H1 (cell line): ENCODE measurements around the gene PANX2. TPM values are rescaled to one million over a fixed set of nuclear protein-coding genes. Genes with fewer than 3 reads are reported as not detected.

Experiments
- CTCF ChIA-PET: fragments of 300-600 bp; sonication (Branson Sonifier 250); formaldehyde crosslinking; loops from one replicate; lab custom pipeline; 2021; ENCODE audit not compliant: partially characterized antibody; lab: Charles Lee
- POLR2A ChIA-PET: fragments of 300-600 bp; sonication (Branson Sonifier 250); formaldehyde crosslinking; loops from one replicate; lab custom pipeline; 2021; ENCODE audit warnings: inconsistent platforms; ENCODE audit not compliant: partially characterized antibody; lab: Charles Lee
- DNase-seq, 2 experiments: peaks; one replicate each; pipeline versions ENCODE4 v3.0.0 to v3.0.0-alpha.2; 2010 to 2022; ENCODE audit warnings: low spot score in 2 of 2, low read depth in 1 of 2, mixed read lengths in 1 of 2
- FAIRE-seq: peaks from 2 replicates; lab custom pipeline; 2011; peaks lifted over from hg19 to GRCh38; lab: Jason Lieb, UNC
- H2AFZ ChIP-seq: 2 replicates; pipeline ENCODE4 v1.8.1; 2012; ENCODE audit warnings: low read length, inconsistent platforms
- H2AK5ac ChIP-seq: 2 replicates; pipeline ENCODE4 v1.6.1; 2013; ENCODE audit warnings: low read depth, low read length
- H2BK120ac ChIP-seq: replicated peaks from 2 replicates; pipeline ENCODE3; 2013; ENCODE audit warnings: low read depth, low read length, inconsistent platforms
- H2BK12ac ChIP-seq: 2 replicates; pipeline ENCODE4 v1.6.1; 2013; ENCODE audit warnings: low read depth, low read length
- H2BK15ac ChIP-seq: 2 replicates; pipeline ENCODE4 v1.6.1; 2013; ENCODE audit warnings: low read length
- H2BK20ac ChIP-seq: 2 replicates; pipeline ENCODE4 v1.6.1; 2013; ENCODE audit warnings: low read length
- H2BK5ac ChIP-seq: 2 replicates; pipeline ENCODE4 v1.6.1; 2013; ENCODE audit warnings: low read depth, low read length
- H3K14ac ChIP-seq: 2 replicates; pipeline ENCODE4 v1.6.1; 2013; ENCODE audit warnings: inconsistent platforms; ENCODE audit not compliant: insufficient read length
- H3K18ac ChIP-seq: 2 replicates; pipeline ENCODE4 v1.6.1; 2013; ENCODE audit warnings: low read length; ENCODE audit errors: extremely low read depth
- H3K23ac ChIP-seq: 2 replicates; pipeline ENCODE4 v1.6.1; 2013; ENCODE audit warnings: inconsistent platforms; ENCODE audit not compliant: insufficient read length
- H3K23me2 ChIP-seq: 2 replicates; pipeline ENCODE4 v1.6.1; 2013; ENCODE audit warnings: low read depth, low read length
- H3K27ac ChIP-seq: 2 replicates; pipeline ENCODE4 v1.6.1; 2011; ENCODE audit warnings: low read depth, low read length, inconsistent platforms
- H3K27me3 ChIP-seq, 4 experiments: replicated peaks in 1 of 4; 1 replicate in 1 of 4; 2 replicates in 3 of 4; pipeline versions ENCODE4 v1.6.1 to v1.8.1; 2011 to 2013; ENCODE audit warnings: low read length in 3 of 4, mild to moderate bottlenecking in 3 of 4, inconsistent platforms in 2 of 4, mixed read lengths in 2 of 4, moderate library complexity in 1 of 4; ENCODE audit not compliant: control insufficient read depth in 3 of 4, insufficient read depth in 3 of 4; ENCODE audit errors: extremely low read depth in 1 of 4
- H3K36me3 ChIP-seq, 4 experiments: 2 replicates each; pipeline versions ENCODE4 v1.6.1 to v1.8.1; 2011 to 2013; ENCODE audit warnings: mild to moderate bottlenecking in 4 of 4, low read length in 3 of 4, moderate library complexity in 2 of 4, control low read depth in 1 of 4, inconsistent platforms in 1 of 4; ENCODE audit not compliant: insufficient read depth in 4 of 4, control insufficient read depth in 2 of 4
- H3K4ac ChIP-seq: replicated peaks from 2 replicates; pipeline ENCODE3; 2013; ENCODE audit warnings: low read length, low read depth, mixed read lengths, inconsistent platforms; ENCODE audit not compliant: insufficient read length
- H3K4me1 ChIP-seq, 4 experiments: replicated peaks in 1 of 4; 1 replicate in 1 of 4; 2 replicates in 3 of 4; pipeline versions ENCODE4 v1.6.1 to v1.8.1; 2011 to 2013; ENCODE audit warnings: low read length in 3 of 4, inconsistent platforms in 2 of 4, mixed read lengths in 1 of 4; ENCODE audit not compliant: insufficient read depth in 4 of 4, control insufficient read depth in 3 of 4
- H3K4me2 ChIP-seq, 2 experiments: 2 replicates each; pipeline versions ENCODE4 v1.6.1 to v1.8.1; 2011 to 2013; ENCODE audit warnings: low read depth in 2 of 2, low read length in 2 of 2, control low read depth in 1 of 2, inconsistent platforms in 1 of 2, mild to moderate bottlenecking in 1 of 2; ENCODE audit not compliant: insufficient read depth in 1 of 2
- H3K4me3 ChIP-seq, 4 experiments: fragments of 200-600, 300-600 bp in 1 of 4; sonication (generic), shearing (Covaris generic), sonication (Bioruptor Twin) in 1 of 4; 2 replicates each; pipeline versions ENCODE4 v1.5.1 to v1.8.1; 2011 to 2016; ENCODE audit warnings: low read length in 4 of 4, low read depth in 3 of 4, control low read depth in 2 of 4, inconsistent platforms in 2 of 4, mild to moderate bottlenecking in 2 of 4, mixed read lengths in 1 of 4, moderate library complexity in 1 of 4; ENCODE audit not compliant: insufficient read depth in 2 of 4; ENCODE audit errors: extremely low read depth in 1 of 4
- H3K56ac ChIP-seq: replicated peaks from 2 replicates; pipeline ENCODE3; 2013; ENCODE audit warnings: low read depth, mild to moderate bottlenecking, mixed read lengths, low read length, inconsistent platforms; ENCODE audit not compliant: insufficient read length
- H3K79me1 ChIP-seq: 2 replicates; pipeline ENCODE4 v1.6.1; 2013; ENCODE audit warnings: low read depth, low read length, control low read depth
- H3K79me2 ChIP-seq, 2 experiments: 2 replicates each; pipeline versions ENCODE4 v1.6.1 to v1.8.1; 2012 to 2013; ENCODE audit warnings: low read length in 2 of 2, mild to moderate bottlenecking in 2 of 2, inconsistent platforms in 1 of 2; ENCODE audit not compliant: insufficient read depth in 2 of 2, control insufficient read depth in 1 of 2
- H3K9ac ChIP-seq, 4 experiments: replicated peaks in 1 of 4; 1 replicate in 1 of 4; 2 replicates in 3 of 4; pipeline versions ENCODE4 v1.6.1 to v1.8.1; 2011 to 2013; ENCODE audit warnings: low read depth in 3 of 4, low read length in 3 of 4, control low read depth in 2 of 4, mild to moderate bottlenecking in 2 of 4, moderate library complexity in 2 of 4, inconsistent platforms in 1 of 4; ENCODE audit errors: extremely low read depth in 1 of 4
- H3K9me3 ChIP-seq, 2 experiments: 2 replicates each; pipeline versions ENCODE4 v1.6.1 to v1.8.1; 2012 to 2013; ENCODE audit warnings: mild to moderate bottlenecking in 2 of 2, moderate library complexity in 2 of 2, control low read depth in 1 of 2, inconsistent platforms in 1 of 2, low read depth in 1 of 2, low read length in 1 of 2, mixed read lengths in 1 of 2; ENCODE audit not compliant: insufficient read depth in 2 of 2
- H4K20me1 ChIP-seq, 2 experiments: replicated peaks in 1 of 2; 2 replicates each; pipeline versions ENCODE3 to v1.8.1; 2011 to 2013; ENCODE audit warnings: inconsistent platforms in 2 of 2, low read length in 2 of 2, mild to moderate bottlenecking in 1 of 2; ENCODE audit not compliant: insufficient read depth in 2 of 2, control insufficient read depth in 1 of 2
- H4K5ac ChIP-seq: 2 replicates; pipeline ENCODE4 v1.6.1; 2013; ENCODE audit warnings: low read length, low read depth, mixed read lengths, inconsistent platforms; ENCODE audit not compliant: insufficient read length
- H4K8ac ChIP-seq: 2 replicates; pipeline ENCODE4 v1.8.0; 2013; ENCODE audit warnings: mild to moderate bottlenecking, moderate library complexity, low read length, inconsistent platforms; ENCODE audit not compliant: insufficient read depth; ENCODE audit errors: extremely low read depth
- H4K91ac ChIP-seq: replicated peaks from 2 replicates; pipeline ENCODE3; 2013; ENCODE audit warnings: low read length, mixed read lengths, inconsistent platforms; ENCODE audit not compliant: insufficient read length
- ATF3 ChIP-seq: IDR thresholded peaks from 2 replicates; pipeline ENCODE4 v1.6.1; 2011; ENCODE audit warnings: low read depth, mild to moderate bottlenecking, low read length; ENCODE audit not compliant: insufficient read depth
- BCL11A ChIP-seq, 2 experiments: IDR thresholded peaks; one replicate each; pipeline ENCODE4 v1.6.1; 2011; ENCODE audit warnings: low read depth in 2 of 2, low read length in 2 of 2, mild to moderate bottlenecking in 2 of 2
- CEBPB ChIP-seq: IDR thresholded peaks from 2 replicates; pipeline ENCODE4 v1.6.1; 2012; ENCODE audit warnings: low read depth, low read length
- EGR1 ChIP-seq: IDR thresholded peaks from 2 replicates; pipeline ENCODE4 v1.6.1; 2011; ENCODE audit warnings: low read depth, low read length, borderline replicate concordance
- JUND ChIP-seq: IDR thresholded peaks from 2 replicates; pipeline ENCODE4 v1.6.1; 2011; ENCODE audit warnings: mild to moderate bottlenecking, improper control_type of control experiment, low read length
- KDM4A ChIP-seq: IDR thresholded peaks from one replicate; pipeline ENCODE4 v1.7.1; 2012; ENCODE audit warnings: low read depth, mild to moderate bottlenecking, moderate library complexity, low read length, inconsistent platforms; ENCODE audit not compliant: severe bottlenecking
- NANOG ChIP-seq: IDR thresholded peaks from 2 replicates; pipeline ENCODE4 v1.6.1; 2011; ENCODE audit warnings: low read length, low read depth, mild to moderate bottlenecking, inconsistent platforms; ENCODE audit not compliant: insufficient read depth, poor library complexity, severe bottlenecking
- RAD21 ChIP-seq, 2 experiments: IDR thresholded peaks in 1 of 2; conservative IDR thresholded peaks in 1 of 2; 2 replicates each; pipeline ENCODE4 v1.6.1; 2011; ENCODE audit warnings: low read depth in 2 of 2, low read length in 2 of 2, improper control_type of control experiment in 1 of 2, inconsistent platforms in 1 of 2, mild to moderate bottlenecking in 1 of 2, moderate library complexity in 1 of 2
- RBBP5 ChIP-seq: IDR thresholded peaks from 2 replicates; pipeline ENCODE4 v1.7.1; 2012; ENCODE audit warnings: low read depth, mild to moderate bottlenecking, inconsistent platforms, low read length, moderate library complexity, borderline replicate concordance
- SIX5 ChIP-seq: IDR thresholded peaks from 2 replicates; pipeline ENCODE4 v1.6.1; 2011; ENCODE audit warnings: mild to moderate bottlenecking, low read depth, low read length
- SP2 ChIP-seq: IDR thresholded peaks from 2 replicates; pipeline ENCODE4 v1.6.1; 2012; ENCODE audit warnings: mild to moderate bottlenecking, low read length, inconsistent platforms
- SP4 ChIP-seq: IDR thresholded peaks from 2 replicates; pipeline ENCODE4 v1.6.1; 2012; ENCODE audit warnings: low read length, inconsistent platforms
- TBP ChIP-seq: IDR thresholded peaks from 2 replicates; pipeline ENCODE4 v1.6.1; 2011; ENCODE audit warnings: low read depth, low read length, improper control_type of control experiment
- TCF12 ChIP-seq: IDR thresholded peaks from 2 replicates; pipeline ENCODE4 v1.6.1; 2011; ENCODE audit warnings: low read depth, mild to moderate bottlenecking, low read length
- YY1 ChIP-seq: IDR thresholded peaks from 2 replicates; pipeline ENCODE4 v1.6.1; 2011; ENCODE audit warnings: low read depth, mild to moderate bottlenecking, low read length
- WGBS, 2 experiments: shearing (Covaris generic) in 1 of 2; methylation state at CpG; one replicate each; pipeline versions ENCODE4 v1.1.6 to v1.1.7; 2013 to 2015; ENCODE audit warnings: low lambda C conversion rate in 2 of 2, mixed read lengths in 2 of 2, inconsistent platforms in 1 of 2, low coverage in 1 of 2, missing lambda C conversion rate in 1 of 2; ENCODE audit not compliant: insufficient replicate concordance in 2 of 2, insufficient coverage in 1 of 2, insufficient read length in 1 of 2; ENCODE audit errors: extremely low coverage in 1 of 2, missing lambda C conversion rate in 1 of 2; 5-methylcytosine and 5-hydroxymethylcytosine counted together
- polyA plus RNA-seq, 7 experiments: library from polyadenylated mRNA; depleted of rRNA in 3 of 7; stranded (reverse) in 5 of 7; unstranded in 2 of 7; fragments of >200 nt in 5 of 7; fragments of 200-250 nt in 2 of 7; gene quantifications; 1 replicate in 5 of 7; 2 replicates in 1 of 7; 4 replicates in 1 of 7; pipeline versions ENCODE4 v1.2.1 to v1.2.3, GENCODE V29; 2011 to 2013; ENCODE audit warnings: missing spikeins in 2 of 7, mixed read lengths in 2 of 7
- total RNA-seq: library from RNA; stranded (reverse); fragmentation: NEBNext Ultra II Directional; extraction: Animal tissue kit (Norgen Biotek cat#: 25700); gene quantifications from 2 replicates; pipeline ENCODE4 v1.2.1, GENCODE V29; 2021

PANX2 gene
- total and polyA plus RNA-seq, 2 of the 8 experiments (the other 6 are each of a cell fraction or from before 2014, with no cell fraction given): 3.5 to 5.0 TPM

- H2BK12ac ChIP-seq: no peak overlapping the region
- H3K56ac ChIP-seq: no peak overlapping the region
- no peak overlapping the region for H3K14ac ChIP-seq
- no peak overlapping the region for H4K5ac ChIP-seq
- CTCF ChIA-PET: no interaction called here
- no peak for DNase-seq
- H2BK120ac ChIP-seq: no peak overlapping the region
- no peak overlapping the region for H4K91ac ChIP-seq
- H3K4me1 ChIP-seq: no peaks in the 10 kb centered on the region
- H2AFZ ChIP-seq: no peak overlapping the region
- no peak overlapping the region for H2BK20ac ChIP-seq
- no peaks in the 10 kb centered on the region for H3K23me2 ChIP-seq
- no peak overlapping the region for H2AK5ac ChIP-seq
- H2BK15ac ChIP-seq: no peak overlapping the region
- no peak overlapping the region for H2BK5ac ChIP-seq
- no peak overlapping the region for H3K9ac ChIP-seq
- POLR2A ChIA-PET: no interaction called here
- no peak overlapping the region for H3K4me2 ChIP-seq
- H4K20me1 ChIP-seq: no peaks in the 10 kb centered on the region
- H4K8ac ChIP-seq: no peak overlapping the region
- no peaks in the 10 kb centered on the region for H3K9me3 ChIP-seq
- no peak overlapping the region for H3K27ac ChIP-seq
- 84% methylated on average over 11 of the region's 11 CpGs; no CpG with 5 or more reads in 1 of the 2 experiments for WGBS, 2 experiments
- no peak overlapping the region for H3K18ac ChIP-seq
- H3K36me3 ChIP-seq: no peaks in the 10 kb centered on the region
- H3K4ac ChIP-seq: no peak overlapping the region
- H3K79me2 ChIP-seq: no peaks in the 10 kb centered on the region
- no peak overlapping the region for H3K4me3 ChIP-seq
- H3K23ac ChIP-seq: no peak overlapping the region
- H3K79me1 ChIP-seq: no peaks in the 10 kb centered on the region
- H3K27me3 ChIP-seq: peaks cover 0 to 3% (median 1%) of the 10 kb centered on the region in 4 experiments; a peak in 3 of 7 replicates
- no peak for FAIRE-seq
- no peak for TF ChIP-seq BCL11A (IDR thresholded peaks at IDR 0.05; ENCODE audit: low read depth in 2 of 2, low read length in 2 of 2)
- no peak for TF ChIP-seq SP4
- TF ChIP-seq KDM4A: no peak
- no peak for TF ChIP-seq YY1
- no peak for TF ChIP-seq TCF12
- TF ChIP-seq ATF3: no peak
- TF ChIP-seq CEBPB: no peak
- no peak for TF ChIP-seq EGR1
- TF ChIP-seq SP2: no peak
- TF ChIP-seq JUND: no peak
- TF ChIP-seq RAD21 (IDR thresholded peaks at IDR 0.05 in 1 of 2, conservative IDR thresholded peaks at IDR 0.05 in 1 of 2; ENCODE audit: low read depth in 2 of 2, low read length in 2 of 2): no peak
- no peak for TF ChIP-seq NANOG
- no peak for TF ChIP-seq TBP
- TF ChIP-seq RBBP5: no peak
- no peak for TF ChIP-seq SIX5
These were observed 49.3 kb upstream of the PANX2 start for GRCh38 chr22:50121202-50121740.
